Lower lobe of right lung (tissue), 2 donors: ENCODE results near the gene CBX5. TPM values are rescaled to one million over a fixed set of nuclear protein-coding genes. Genes with fewer than 3 reads are reported as not detected.

Experiments
- ATAC-seq, 2 donors: fragments of 200-7000 bp; cut with Tn5 transposase; one replicate each; pipeline ENCODE4 v1.9.1; 2020 to 2022; ENCODE audit warnings: mild to moderate bottlenecking in 2 of 2, moderate library complexity in 2 of 2
- DNase-seq: peaks from one replicate; pipeline ENCODE4 v3.0.0-alpha.2; 2020
- H3K27ac ChIP-seq: fragments of 200-600 bp; one replicate; pipeline ENCODE4 v1.8.0; 2022
- H3K27me3 ChIP-seq: fragments of 200-600 bp; one replicate; pipeline ENCODE4 v1.8.0; 2022; ENCODE audit warnings: low read depth
- H3K36me3 ChIP-seq: fragments of 200-600 bp; one replicate; pipeline ENCODE4 v1.8.0; 2022; ENCODE audit warnings: mild to moderate bottlenecking
- H3K4me1 ChIP-seq: fragments of 200-600 bp; one replicate; pipeline ENCODE4 v1.8.0; 2022
- H3K4me3 ChIP-seq: fragments of 200-600 bp; one replicate; pipeline ENCODE4 v1.8.0; 2022; ENCODE audit warnings: mild to moderate bottlenecking
- H3K9me3 ChIP-seq: fragments of 200-600 bp; one replicate; pipeline ENCODE4 v1.8.0; 2022
- intact Hi-C: fragments of 100-400 bp; cut with DNase I; formaldehyde crosslinking; loops from one replicate; pipeline ENCODE4 v1.11.0; 2022
- total RNA-seq: library from RNA; stranded (reverse); fragmentation: NEBNext Ultra II Directional; extraction: Animal tissue kit (Norgen Biotek cat#: 25700); gene quantifications from one replicate; pipeline ENCODE4 v1.2.1, GENCODE V29; 2021
- TF ChIP-seq, protein P1 (sequence below): fragments of 200-600 bp; IDR thresholded peaks from one replicate; pipeline ENCODE4 v1.8.0; 2022; ENCODE audit warnings: antibody characterized with exemption, mild to moderate bottlenecking
- donor health status: DM: no; HTN: yes; CAD: no; lungs with severe emphysema.

CBX5 gene
- total RNA-seq, 1 donor from 2014 or later = 50.1 TPM

DNA sequence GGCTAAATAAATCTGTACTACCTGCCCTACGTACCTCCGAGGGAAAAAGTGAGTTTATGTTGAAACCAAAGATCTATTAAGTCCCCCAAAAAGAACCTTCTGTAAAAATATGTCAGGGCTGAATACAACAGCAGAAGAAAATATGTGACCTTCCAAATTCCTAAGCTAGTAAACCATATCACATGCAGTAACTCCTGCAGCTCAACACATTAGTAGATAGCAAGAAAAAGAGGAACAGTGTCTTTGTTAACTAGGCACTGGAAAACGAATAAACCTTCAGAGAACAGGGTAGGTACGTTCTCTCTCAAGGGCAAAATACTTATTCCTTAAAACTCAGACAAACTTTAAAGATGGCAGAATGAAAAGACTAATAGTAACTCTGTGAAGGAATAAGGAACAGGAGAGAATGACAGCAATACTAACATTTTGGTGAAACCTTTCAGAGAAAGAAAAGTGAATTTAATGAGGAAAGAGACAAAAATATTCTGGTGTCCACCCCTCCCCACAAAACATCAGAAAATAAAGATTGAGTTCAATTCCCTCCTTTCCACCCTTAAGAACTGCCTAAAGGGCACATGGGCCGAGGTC is 18.0 kb downstream of the CBX5 start:
- TF ChIP-seq, protein P1, sequence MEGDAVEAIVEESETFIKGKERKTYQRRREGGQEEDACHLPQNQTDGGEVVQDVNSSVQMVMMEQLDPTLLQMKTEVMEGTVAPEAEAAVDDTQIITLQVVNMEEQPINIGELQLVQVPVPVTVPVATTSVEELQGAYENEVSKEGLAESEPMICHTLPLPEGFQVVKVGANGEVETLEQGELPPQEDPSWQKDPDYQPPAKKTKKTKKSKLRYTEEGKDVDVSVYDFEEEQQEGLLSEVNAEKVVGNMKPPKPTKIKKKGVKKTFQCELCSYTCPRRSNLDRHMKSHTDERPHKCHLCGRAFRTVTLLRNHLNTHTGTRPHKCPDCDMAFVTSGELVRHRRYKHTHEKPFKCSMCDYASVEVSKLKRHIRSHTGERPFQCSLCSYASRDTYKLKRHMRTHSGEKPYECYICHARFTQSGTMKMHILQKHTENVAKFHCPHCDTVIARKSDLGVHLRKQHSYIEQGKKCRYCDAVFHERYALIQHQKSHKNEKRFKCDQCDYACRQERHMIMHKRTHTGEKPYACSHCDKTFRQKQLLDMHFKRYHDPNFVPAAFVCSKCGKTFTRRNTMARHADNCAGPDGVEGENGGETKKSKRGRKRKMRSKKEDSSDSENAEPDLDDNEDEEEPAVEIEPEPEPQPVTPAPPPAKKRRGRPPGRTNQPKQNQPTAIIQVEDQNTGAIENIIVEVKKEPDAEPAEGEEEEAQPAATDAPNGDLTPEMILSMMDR = no peak
- no peaks in the 10 kb centered on the region for H3K27me3 ChIP-seq
- peaks cover 37% of the 10 kb centered on the region for H3K4me1 ChIP-seq
- intact Hi-C loops = no loop called here
- H3K27ac ChIP-seq = no peak overlapping the region
- ATAC-seq (no peak), DNase-seq (no peak)
- H3K36me3 ChIP-seq = peaks cover 6% of the 10 kb centered on the region
- no peaks in the 10 kb centered on the region for H3K9me3 ChIP-seq
- H3K4me3 ChIP-seq = no peak overlapping the region

DNA sequence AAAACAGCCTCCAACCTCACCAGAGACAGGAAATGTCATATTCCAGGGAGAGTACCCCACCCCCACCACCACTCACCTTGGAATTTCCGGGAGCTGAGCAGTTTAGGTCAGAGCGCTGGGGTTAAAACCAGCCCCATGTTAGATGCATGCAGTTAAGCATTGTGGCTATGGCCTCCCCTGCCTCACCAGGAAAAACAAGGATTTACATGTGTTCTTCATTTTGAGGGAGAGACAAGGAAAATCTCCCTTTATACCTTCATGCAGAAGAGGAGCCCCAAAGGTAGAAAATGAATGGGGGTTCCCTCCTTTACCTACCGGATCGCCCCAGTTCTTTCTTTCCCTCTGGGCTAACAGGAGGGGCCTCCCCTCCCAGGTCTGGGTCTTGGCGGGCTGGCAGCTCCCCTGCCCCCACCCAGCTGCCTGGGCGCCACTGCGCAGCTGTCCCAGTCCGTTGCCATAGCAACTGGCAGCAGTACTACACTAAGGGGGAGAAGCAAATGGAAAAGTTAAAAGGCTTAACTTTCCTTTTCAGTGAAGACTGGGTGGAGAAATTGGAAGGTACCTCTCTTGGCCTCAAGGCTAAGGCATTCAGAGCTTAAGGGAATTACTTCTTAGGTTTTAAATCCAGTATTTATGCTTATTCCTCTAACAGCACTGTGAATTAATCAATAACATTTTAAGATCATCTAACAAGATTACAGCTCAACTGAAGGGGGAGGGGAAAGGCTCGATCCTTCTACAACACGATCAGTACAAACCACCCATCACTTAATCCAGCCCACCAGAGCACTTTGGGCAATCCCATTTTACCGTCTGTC is 20.5 kb downstream of the CBX5 start:
- Histone ChIP-seq H3K36me3 (peaks cover 31% of the 10 kb centered on the region), H3K4me1 (peaks cover 37% of the 10 kb centered on the region), H3K27ac (peak overlapping the region; percentile 80), H3K9me3 (no peaks in the 10 kb centered on the region), H3K27me3 (no peaks in the 10 kb centered on the region), H3K4me3 (peak overlapping the region; percentile 49)
- intact Hi-C loops = no loop called here
- DNase-seq = peak; percentile 66
- TF ChIP-seq, protein P1 = no peak
- peak; percentile 92 to 95 for ATAC-seq

GRCh38 chr12:54258201-54258681 is 21.7 kb downstream of the CBX5 start:
- ATAC-seq (no peak), DNase-seq (no peak)
- Histone ChIP-seq H3K4me1 (peaks cover 37% of the 10 kb centered on the region), H3K36me3 (peaks cover 36% of the 10 kb centered on the region), H3K4me3 (no peak overlapping the region), H3K9me3 (no peaks in the 10 kb centered on the region), H3K27ac (peak overlapping the region; percentile 80), H3K27me3 (no peaks in the 10 kb centered on the region)
- TF ChIP-seq, protein P1 = no peak
- intact Hi-C loops = no loop called here

DNA sequence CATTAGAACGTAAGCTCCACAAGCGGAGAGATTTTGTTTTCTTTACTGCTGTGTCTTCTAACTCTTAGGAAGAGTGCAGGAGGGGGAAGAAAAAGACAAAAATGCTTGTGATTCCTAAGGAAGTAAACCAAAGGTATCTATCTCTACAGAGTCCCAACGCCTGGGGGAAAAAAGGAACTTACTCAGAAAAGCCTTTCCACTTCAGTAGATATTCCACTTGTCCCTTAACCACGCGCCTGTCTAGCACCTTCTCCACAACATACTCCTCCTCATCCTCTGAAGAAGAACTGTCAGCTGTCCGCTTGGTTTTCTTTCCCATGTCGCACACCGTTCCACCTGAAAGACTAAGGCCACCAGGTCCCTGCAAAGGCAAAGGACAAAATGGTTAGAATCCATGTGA is 22.6 kb downstream of the CBX5 start:
- no peaks in the 10 kb centered on the region for H3K27me3 ChIP-seq
- no peaks in the 10 kb centered on the region for H3K9me3 ChIP-seq
- H3K4me3 ChIP-seq = no peak overlapping the region
- ATAC-seq (no peak), DNase-seq (no peak)
- peaks cover 33% of the 10 kb centered on the region for H3K4me1 ChIP-seq
- no peak overlapping the region for H3K27ac ChIP-seq
- intact Hi-C loops = no loop called here
- TF ChIP-seq, protein P1 = no peak
- H3K36me3 ChIP-seq = peaks cover 36% of the 10 kb centered on the region

DNA sequence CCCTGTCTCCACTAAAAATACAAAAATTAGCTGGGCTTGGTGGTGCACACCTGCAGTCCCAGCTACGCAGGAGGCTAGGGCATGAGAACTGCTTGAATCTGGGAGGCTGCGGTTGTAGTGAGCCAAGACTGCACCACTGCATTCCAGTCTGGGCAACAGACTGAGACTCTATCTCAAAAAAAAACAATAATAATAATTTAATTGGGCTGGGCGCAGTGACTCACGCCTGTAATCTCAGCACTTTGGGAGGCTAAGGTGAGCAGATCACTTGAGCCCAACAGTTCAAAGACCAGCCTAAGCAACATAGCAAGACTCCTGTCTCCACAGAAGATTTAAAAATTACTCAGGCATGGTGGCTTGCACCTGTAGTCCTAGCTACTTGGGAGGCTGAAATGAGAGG is 26.7 kb downstream of the CBX5 start:
- Histone ChIP-seq H3K27ac (no peak overlapping the region), H3K9me3 (no peaks in the 10 kb centered on the region), H3K27me3 (no peaks in the 10 kb centered on the region), H3K36me3 (peaks cover 62% of the 10 kb centered on the region), H3K4me3 (no peak overlapping the region), H3K4me1 (no peaks in the 10 kb centered on the region)
- ATAC-seq (no peak), DNase-seq (no peak)
- intact Hi-C loops = no loop called here
- TF ChIP-seq, protein P1 = no peak
